Measurements from ENCODE around the gene SLC25A12. TPM values are rescaled to one million over a fixed set of nuclear protein-coding genes. Genes with fewer than 3 reads are reported as not detected.

SLC25A12 gene
- total RNA-seq, 1 donor from 2014 or later: 16.5 TPM

DNA sequence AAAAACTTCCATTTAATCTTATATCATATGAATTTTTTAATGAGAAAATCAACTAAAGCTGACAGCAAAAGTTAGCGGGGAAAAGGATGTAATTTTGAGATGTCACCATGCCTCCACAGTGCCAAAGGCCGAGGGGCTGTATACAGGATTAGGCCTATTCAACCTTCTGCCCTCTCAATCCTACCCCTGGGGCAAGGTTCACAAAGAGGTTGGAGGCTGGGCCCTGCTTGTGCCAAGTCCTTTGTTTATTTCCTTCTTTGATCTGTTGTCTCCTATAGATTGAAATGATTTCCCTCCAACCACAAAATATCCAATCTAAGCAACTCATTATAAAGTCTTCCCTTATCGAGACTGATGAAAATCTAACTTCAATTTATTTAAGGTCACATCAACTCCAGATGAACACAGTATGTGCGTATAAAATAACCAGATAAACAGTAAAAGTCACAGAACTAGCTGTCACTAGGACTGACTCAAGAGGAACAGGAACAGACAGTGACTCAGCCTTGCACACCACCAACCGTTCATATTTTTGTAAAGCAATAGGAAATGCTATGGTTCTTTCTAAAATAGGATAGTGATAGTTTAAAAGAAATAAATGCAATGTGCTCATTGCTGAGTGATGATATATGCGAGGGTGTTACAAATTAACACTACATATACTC lies 95.8 kb downstream of the SLC25A12 start:
- Mint-ChIP-seq H3K4me1 (ENCODE audit: unreplicated experiment) (peaks cover 34% of the 10 kb centered on the region), H3K27ac (ENCODE audit: unreplicated experiment) (peak overlapping the region; percentile 89), H3K4me3 (ENCODE audit: unreplicated experiment) (no peak overlapping the region), H3K9me3 (ENCODE audit: unreplicated experiment) (no peaks in the 10 kb centered on the region), H3K36me3 (ENCODE audit: unreplicated experiment) (peaks cover 17% of the 10 kb centered on the region), H3K27me3 (ENCODE audit: unreplicated experiment) (no peaks in the 10 kb centered on the region)
- no peak for DNase-seq (ENCODE audit: extremely low spot score, unreplicated experiment)
- TF ChIP-seq, protein P1, sequence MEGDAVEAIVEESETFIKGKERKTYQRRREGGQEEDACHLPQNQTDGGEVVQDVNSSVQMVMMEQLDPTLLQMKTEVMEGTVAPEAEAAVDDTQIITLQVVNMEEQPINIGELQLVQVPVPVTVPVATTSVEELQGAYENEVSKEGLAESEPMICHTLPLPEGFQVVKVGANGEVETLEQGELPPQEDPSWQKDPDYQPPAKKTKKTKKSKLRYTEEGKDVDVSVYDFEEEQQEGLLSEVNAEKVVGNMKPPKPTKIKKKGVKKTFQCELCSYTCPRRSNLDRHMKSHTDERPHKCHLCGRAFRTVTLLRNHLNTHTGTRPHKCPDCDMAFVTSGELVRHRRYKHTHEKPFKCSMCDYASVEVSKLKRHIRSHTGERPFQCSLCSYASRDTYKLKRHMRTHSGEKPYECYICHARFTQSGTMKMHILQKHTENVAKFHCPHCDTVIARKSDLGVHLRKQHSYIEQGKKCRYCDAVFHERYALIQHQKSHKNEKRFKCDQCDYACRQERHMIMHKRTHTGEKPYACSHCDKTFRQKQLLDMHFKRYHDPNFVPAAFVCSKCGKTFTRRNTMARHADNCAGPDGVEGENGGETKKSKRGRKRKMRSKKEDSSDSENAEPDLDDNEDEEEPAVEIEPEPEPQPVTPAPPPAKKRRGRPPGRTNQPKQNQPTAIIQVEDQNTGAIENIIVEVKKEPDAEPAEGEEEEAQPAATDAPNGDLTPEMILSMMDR (IDR thresholded peaks at IDR 0.05): no peak

DNA sequence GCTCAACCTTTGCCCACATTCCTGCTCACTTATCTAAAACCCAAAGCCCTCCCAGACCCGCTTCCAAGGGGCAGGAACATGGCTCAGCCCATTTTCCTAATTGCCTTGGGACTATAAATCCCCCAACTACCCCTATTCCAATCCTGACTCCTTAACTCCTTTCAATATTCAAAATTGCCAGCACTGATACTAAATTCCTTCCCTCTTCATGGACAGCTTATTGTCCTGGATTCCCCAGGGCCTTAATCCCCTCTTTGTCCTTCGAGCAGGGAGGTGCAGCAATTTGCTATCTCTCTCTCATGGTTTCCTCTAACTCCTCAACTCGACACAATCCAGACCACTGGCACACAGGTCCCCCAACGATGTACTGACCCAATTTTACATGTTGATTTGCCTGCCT lies 99.1 kb downstream of the SLC25A12 start:
- Mint-ChIP-seq H3K4me1 (ENCODE audit: unreplicated experiment) (peaks cover 38% of the 10 kb centered on the region), H3K9me3 (ENCODE audit: unreplicated experiment) (no peaks in the 10 kb centered on the region), H3K36me3 (ENCODE audit: unreplicated experiment) (peaks cover 25% of the 10 kb centered on the region), H3K27ac (ENCODE audit: unreplicated experiment) (no peak overlapping the region), H3K27me3 (ENCODE audit: unreplicated experiment) (no peaks in the 10 kb centered on the region), H3K4me3 (ENCODE audit: unreplicated experiment) (no peak overlapping the region)
- TF ChIP-seq, protein P1 (IDR thresholded peaks at IDR 0.05): no peak
- no peak for DNase-seq (ENCODE audit: extremely low spot score, unreplicated experiment)

DNA sequence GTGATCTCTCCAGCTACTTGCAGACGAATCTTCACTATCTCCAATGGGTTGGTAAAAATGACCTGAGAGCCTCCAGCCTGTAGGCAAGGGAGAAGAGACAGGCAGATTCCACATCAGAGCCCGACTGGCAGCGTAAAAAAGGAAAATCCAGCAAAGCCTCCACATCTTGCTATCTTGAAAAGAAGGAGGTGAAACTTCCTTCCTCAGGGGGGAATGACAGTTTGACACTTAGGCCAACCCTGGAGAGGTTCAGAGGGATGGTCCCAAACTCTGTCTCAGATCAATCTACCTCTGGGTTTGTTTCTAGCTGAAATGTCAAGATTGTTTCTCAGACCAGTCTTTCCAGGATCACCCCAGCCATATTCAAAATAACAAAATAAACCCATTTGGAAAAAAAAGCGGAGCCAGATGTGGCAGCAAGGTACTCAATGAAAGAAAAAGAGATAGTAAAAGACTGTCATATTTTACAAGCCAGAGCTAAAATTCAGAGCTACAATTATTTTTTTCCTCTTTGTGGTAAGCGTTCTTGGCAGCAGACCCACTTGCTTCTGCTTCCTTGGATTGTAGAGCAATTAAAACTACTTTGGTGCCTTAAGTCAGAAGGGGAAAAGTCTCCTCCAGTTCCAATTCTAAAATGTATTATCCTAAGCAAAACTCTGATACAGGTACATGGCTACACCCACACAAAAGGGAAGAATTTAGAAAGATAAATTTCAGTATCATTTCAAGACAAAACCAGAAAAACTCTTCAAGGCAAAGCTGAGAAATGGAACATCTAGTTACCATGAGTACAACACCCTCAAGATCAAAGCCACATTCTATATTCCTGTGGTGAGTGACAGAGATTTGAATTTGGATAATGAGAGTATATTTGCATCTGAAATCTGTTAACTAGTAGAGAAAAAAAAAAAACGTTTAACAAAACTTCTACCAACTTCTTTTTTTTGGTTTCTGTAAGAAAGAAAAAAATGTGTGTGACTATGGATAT lies 100.1 kb downstream of the SLC25A12 start:
- no peaks in the 10 kb centered on the region for H3K9me3 Mint-ChIP-seq (ENCODE audit: unreplicated experiment)
- TF ChIP-seq, protein P1 (IDR thresholded peaks at IDR 0.05): no peak
- no peak overlapping the region for H3K4me3 Mint-ChIP-seq (ENCODE audit: unreplicated experiment)
- no peaks in the 10 kb centered on the region for H3K27me3 Mint-ChIP-seq (ENCODE audit: unreplicated experiment)
- no peak for DNase-seq (ENCODE audit: extremely low spot score, unreplicated experiment)
- peak overlapping the region; percentile 47 for H3K27ac Mint-ChIP-seq (ENCODE audit: unreplicated experiment)
- peaks cover 33% of the 10 kb centered on the region for H3K4me1 Mint-ChIP-seq (ENCODE audit: unreplicated experiment)
- peaks cover 25% of the 10 kb centered on the region for H3K36me3 Mint-ChIP-seq (ENCODE audit: unreplicated experiment)

DNA sequence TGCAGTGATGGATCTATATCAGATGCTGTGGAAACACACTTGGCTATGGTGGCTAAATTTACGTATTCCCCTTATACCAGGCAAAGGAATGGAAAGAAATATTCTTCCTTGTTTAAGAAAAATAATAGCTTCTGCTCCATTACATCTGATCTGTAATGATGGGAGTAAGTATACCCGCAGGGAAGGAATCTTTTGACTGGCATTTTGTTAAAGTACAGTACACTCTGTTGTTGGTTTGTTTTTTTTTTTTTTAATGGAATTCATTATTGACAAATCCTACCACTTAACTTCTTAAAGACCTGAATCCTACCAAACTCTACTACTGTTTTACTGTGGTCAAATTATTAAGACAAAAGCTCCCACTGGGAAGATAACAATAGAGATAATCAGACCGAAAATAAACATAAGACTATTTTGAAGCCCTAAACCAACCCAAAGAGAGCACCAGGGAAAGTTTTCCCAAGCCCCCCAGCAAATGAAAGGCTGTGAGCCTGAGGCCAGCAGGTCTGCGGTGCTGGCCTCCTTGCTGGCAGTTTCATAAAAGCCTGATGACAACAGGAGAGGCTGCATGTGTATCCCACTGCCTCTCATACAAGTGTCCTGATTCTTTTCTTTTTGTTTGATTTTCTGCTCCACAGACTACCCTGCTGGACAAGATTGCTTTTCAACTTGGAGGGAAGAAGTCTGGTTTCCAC lies 101.0 kb downstream of the SLC25A12 start:
- Mint-ChIP-seq H3K4me3 (ENCODE audit: unreplicated experiment) (no peak overlapping the region), H3K4me1 (ENCODE audit: unreplicated experiment) (peaks cover 23% of the 10 kb centered on the region), H3K9me3 (ENCODE audit: unreplicated experiment) (no peaks in the 10 kb centered on the region), H3K36me3 (ENCODE audit: unreplicated experiment) (peaks cover 28% of the 10 kb centered on the region), H3K27me3 (ENCODE audit: unreplicated experiment) (no peaks in the 10 kb centered on the region), H3K27ac (ENCODE audit: unreplicated experiment) (peak overlapping the region; percentile 47)
- TF ChIP-seq, protein P1 (IDR thresholded peaks at IDR 0.05): no peak
- no peak for DNase-seq (ENCODE audit: extremely low spot score, unreplicated experiment)

Measured in osteocyte (in vitro differentiated cells).